ENCODE measurements around the gene TMEM132D.

The TMEM132D gene

DNA sequence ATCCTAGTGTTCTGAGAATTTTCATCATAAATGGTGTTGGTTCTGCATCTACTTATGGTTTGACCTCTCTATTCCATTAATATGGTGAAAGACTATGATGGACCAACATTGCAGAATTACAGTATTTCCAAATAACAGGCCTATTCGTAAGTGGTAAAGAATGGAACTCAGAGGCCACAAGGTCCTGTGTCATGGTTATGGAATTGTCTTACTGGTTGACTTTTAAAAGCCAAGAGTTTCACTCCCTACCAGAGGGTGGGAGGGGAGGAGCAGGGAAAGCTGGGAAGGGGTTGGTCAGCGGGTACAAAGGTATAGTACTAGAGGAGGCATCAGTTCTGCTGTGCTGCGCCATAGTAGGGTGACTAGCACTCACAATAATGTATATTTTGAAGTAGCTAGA is 153.4 kb downstream of the TMEM132D start:
- CTCF ChIA-PET, result no interaction called here
- DNase-seq (ENCODE audit: low read depth, low spot score), result no peak
- POLR2A ChIA-PET, result no interaction called here
- no peak for TF ChIP-seq CTCF (IDR thresholded peaks at IDR 0.05; ENCODE audit: insufficient read depth, low read length, missing control alignments)
- no peak overlapping the region for H3K4me3 ChIP-seq (ENCODE audit: low read depth, low read length)

- no peak for DNase-seq (ENCODE audit: low read depth, low spot score)
- no peak overlapping the region for H3K4me3 ChIP-seq (ENCODE audit: low read depth, low read length)
- ChIA-PET POLR2A (no interaction called here), CTCF (no interaction called here)
- no peak for TF ChIP-seq CTCF (IDR thresholded peaks at IDR 0.05; ENCODE audit: insufficient read depth, low read length, missing control alignments)
Observed at GRCh38 chr12:129746318-129746717, 157.5 kb downstream of the TMEM132D start.

DNA sequence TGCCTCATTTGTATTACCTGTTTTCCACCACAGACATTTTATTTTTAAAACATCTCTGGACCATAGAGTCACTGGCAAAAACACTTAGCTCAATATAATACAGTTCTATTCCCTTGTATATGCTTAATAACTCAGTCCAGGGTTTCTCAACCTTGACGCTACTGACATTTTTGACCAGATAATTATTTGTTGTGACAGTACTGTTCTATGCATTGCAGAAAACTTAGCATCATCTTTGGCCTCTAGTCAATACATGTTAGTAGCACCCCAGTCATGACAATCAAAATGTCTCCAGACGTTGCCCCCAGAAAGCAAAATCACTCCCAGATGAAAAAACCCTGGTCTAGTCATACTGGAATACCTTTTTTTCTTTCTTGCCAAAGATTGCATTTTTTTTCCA is 174.7 kb downstream of the TMEM132D start:
- ChIA-PET CTCF (no interaction called here), POLR2A (no interaction called here)
- no peak overlapping the region for H3K4me3 ChIP-seq (ENCODE audit: low read depth, low read length)
- TF ChIP-seq CTCF (IDR thresholded peaks at IDR 0.05; ENCODE audit: insufficient read depth, low read length, missing control alignments), result no peak
- no peak for DNase-seq (ENCODE audit: low read depth, low spot score)

DNA sequence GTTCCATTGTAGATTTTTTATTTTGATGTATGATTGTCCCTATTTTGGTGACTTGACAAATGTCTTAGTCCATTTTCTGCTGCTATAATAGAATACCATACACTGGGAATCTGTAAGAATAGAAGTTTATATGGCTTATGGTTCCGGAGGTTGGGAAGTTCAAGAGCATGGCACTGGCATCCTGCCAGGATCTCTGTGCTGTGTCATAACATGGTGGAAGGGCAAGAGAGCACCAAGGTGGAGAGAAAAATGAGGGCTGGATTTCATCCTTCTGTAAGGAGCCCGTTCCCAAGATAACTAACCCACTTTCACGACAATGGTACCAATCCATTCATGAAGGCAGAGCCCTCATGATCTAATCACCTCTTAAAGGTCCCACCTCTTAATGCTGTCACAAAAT is 176.7 kb downstream of the TMEM132D start:
- POLR2A ChIA-PET, result no interaction called here
- TF ChIP-seq CTCF (IDR thresholded peaks at IDR 0.05; ENCODE audit: insufficient read depth, low read length, missing control alignments), result no peak
- H3K4me3 ChIP-seq (ENCODE audit: low read depth, low read length), result no peak overlapping the region
- DNase-seq (ENCODE audit: low read depth, low spot score), result no peak
- CTCF ChIA-PET, result no interaction called here

DNA sequence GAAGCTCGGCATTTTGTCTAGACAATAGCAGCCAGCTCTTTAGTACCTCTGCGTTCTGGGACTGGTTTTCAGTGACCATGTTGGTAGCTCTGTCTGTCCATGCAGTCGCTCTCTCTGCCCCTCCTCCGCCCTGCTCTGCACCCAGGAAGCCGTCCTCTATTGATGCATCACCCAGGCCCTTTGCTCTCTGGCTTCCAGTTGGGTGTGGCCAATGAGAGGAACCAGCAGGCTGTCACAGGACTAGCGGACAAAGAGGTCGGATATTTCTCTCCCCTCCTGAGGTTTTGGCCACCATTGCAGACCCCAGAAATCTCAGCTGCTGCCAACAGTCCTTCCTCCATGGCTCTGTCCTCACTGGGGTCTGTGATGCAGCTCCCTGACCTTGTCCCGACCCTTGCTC is 180.6 kb downstream of the TMEM132D start:
- POLR2A ChIA-PET, result no interaction called here
- no peak for DNase-seq (ENCODE audit: low read depth, low spot score)
- CTCF ChIA-PET, result no interaction called here
- no peak overlapping the region for H3K4me3 ChIP-seq (ENCODE audit: low read depth, low read length)
- no peak for TF ChIP-seq CTCF (IDR thresholded peaks at IDR 0.05; ENCODE audit: insufficient read depth, low read length, missing control alignments)

DNA sequence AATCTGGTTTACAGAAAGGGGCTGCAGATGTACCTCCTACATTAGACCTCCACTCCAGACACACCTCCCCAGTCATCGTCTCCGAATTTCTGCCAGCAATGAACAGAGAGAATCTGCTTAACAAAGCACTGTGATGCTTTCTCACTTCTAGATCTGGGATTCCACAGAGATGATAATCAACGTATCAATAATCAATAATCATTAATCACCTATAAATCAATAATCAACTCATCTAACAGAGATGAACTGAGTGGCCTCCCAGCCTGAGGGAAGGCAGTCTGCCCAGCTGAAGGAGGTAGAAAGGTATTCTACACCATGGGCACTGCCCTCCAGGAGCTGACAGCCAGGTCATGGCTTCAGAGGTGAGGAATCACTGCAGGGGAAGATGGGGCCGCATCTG is 183.2 kb downstream of the TMEM132D start:
- ChIA-PET POLR2A (no interaction called here), CTCF (no interaction called here)
- TF ChIP-seq CTCF (IDR thresholded peaks at IDR 0.05; ENCODE audit: insufficient read depth, low read length, missing control alignments), result no peak
- no peak for DNase-seq (ENCODE audit: low read depth, low spot score)
- H3K4me3 ChIP-seq (ENCODE audit: low read depth, low read length), result no peak overlapping the region
